ENCODE measurements around the gene ARHGAP24. TPM values are rescaled to one million over a fixed set of nuclear protein-coding genes. Genes with fewer than 3 reads are reported as not detected.
"Not testable (repeated sequence)": the region's sequence is repeated elsewhere in the genome, so short reads cannot be mapped to it uniquely, and the experiment has no call there.

Gene ARHGAP24
- total RNA-seq, 4 donors from 2014 or later, result 3.6 to 35.3 (median 7.2) TPM

DNA sequence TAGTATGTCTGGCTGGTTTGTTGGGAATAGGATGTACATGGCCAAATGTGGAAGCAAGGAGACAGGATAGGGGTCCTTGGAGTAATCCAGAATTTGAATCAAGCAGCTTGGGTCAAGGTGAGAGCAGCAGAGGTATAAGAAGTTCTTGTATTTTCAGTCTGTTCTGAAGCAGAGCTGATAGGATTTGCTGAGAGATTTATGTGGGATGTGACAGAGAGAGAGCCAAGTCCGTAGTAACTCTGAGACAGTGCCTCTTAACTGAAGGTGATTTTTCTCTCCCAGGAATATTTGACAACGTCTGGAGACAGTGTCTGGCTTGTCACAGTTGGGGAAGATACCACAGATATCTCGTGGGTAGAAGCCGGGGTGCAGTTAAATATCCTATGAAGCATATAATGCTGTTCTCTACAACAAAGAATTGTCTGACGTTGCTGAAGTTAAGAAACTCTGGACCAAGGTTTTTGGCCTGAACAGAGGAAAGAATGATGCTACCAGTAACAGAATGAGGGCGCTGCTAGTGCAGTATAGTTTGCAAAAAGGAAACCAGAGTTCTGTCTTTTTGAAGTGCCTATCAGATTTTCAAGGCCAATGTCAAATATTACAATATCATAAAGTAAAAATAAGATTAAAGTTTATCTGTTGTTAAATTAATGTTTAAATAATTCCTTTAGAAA, 184.0 kb downstream of the ARHGAP24 start:
- no peaks in the 10 kb centered on the region for H3K36me3 ChIP-seq
- intact Hi-C loops (cut with DNase I), result no loop called here
- H3K27me3 ChIP-seq, result no peaks in the 10 kb centered on the region
- H3K4me1 ChIP-seq, result no peaks in the 10 kb centered on the region
- no peaks in the 10 kb centered on the region for H3K9me3 ChIP-seq
- 72 to 81% methylated on average over 6 of the region's 6 CpGs for WGBS, 2 donors
- DNase-seq, result no peak
- H3K4me3 ChIP-seq, result no peak overlapping the region
- TF ChIP-seq, protein P1, sequence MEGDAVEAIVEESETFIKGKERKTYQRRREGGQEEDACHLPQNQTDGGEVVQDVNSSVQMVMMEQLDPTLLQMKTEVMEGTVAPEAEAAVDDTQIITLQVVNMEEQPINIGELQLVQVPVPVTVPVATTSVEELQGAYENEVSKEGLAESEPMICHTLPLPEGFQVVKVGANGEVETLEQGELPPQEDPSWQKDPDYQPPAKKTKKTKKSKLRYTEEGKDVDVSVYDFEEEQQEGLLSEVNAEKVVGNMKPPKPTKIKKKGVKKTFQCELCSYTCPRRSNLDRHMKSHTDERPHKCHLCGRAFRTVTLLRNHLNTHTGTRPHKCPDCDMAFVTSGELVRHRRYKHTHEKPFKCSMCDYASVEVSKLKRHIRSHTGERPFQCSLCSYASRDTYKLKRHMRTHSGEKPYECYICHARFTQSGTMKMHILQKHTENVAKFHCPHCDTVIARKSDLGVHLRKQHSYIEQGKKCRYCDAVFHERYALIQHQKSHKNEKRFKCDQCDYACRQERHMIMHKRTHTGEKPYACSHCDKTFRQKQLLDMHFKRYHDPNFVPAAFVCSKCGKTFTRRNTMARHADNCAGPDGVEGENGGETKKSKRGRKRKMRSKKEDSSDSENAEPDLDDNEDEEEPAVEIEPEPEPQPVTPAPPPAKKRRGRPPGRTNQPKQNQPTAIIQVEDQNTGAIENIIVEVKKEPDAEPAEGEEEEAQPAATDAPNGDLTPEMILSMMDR (IDR thresholded peaks at IDR 0.05), result no peak
- TF ChIP-seq POLR2A (IDR thresholded peaks at IDR 0.05), result no peak
- H3K27ac ChIP-seq, result no peak overlapping the region

DNA sequence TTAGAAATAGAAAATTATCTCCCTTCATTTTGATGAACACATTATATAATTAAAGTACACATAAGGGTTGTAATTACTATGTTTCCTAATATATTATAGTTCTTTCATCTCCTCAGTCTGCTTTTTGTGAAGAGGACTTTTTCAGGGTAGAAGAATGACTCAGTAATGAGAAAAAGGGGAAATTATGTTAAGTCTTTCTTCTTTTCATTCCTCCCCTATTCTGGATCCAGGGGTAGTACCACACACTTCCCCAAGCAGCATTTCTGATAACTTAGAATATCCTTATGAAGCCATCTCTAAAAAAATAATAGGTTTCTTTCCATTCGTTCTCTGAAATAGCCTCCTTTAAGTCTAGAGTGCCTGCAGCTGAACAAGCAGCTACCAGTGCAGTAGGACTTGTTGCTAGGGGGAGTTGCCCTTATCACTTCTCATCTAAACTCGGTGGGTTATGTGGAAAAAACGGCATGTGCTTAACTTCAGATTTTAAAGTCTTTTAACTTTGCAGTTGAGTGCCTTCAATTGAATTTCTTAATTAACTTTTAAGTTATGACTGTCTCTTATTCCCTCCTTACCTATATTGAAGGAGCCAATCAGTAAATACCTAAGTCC, 184.8 kb downstream of the ARHGAP24 start:
- intact Hi-C loops (cut with DNase I), result no loop called here
- no peak overlapping the region for H3K4me3 ChIP-seq

DNA sequence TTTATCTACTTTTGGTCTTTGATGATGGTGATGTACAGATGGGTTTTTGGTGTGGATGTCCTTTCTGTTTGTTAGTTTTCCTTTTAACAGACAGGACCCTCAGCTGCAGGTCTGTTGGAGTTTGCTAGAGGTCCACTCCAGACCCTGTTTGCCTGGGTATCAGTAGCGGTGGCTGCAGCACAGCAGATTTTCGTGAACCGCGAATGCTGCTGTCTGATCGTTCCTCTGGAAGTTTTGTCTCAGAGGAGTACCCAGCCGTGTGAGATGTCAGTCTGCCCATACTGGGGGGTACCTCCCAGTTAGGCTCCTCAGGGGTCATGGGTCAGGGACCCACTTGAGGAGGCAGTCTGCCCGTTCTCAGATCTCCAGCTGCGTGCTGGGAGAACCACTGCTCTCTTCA, 191.7 kb downstream of the ARHGAP24 start:
- WGBS, 2 donors, result 100% methylated on average over 1 of the region's 8 CpGs; no CpG with 5 or more reads in 1 of the 2 donors
- H3K27ac ChIP-seq; H3K9me3 ChIP-seq; H3K36me3 ChIP-seq; intact Hi-C loops (cut with DNase I); DNase-seq; H3K27me3 ChIP-seq; H3K4me3 ChIP-seq: not testable (repeated sequence)
- H3K4me1 ChIP-seq, result peaks cover 0 to 13% (median 0%) of the 10 kb centered on the region in 3 donors

More for the DNA sequence above, 184.8 kb downstream of the ARHGAP24 start:
- Histone ChIP-seq H3K27me3 (no peaks in the 10 kb centered on the region), H3K36me3 (no peaks in the 10 kb centered on the region), H3K9me3 (no peaks in the 10 kb centered on the region), H3K27ac (no peak overlapping the region), H3K4me1 (no peaks in the 10 kb centered on the region)
- 58 to 61% methylated on average over 3 of the region's 3 CpGs for WGBS, 2 donors
- TF ChIP-seq, protein P1 (IDR thresholded peaks at IDR 0.05), result no peak
- TF ChIP-seq POLR2A (IDR thresholded peaks at IDR 0.05), result no peak
- no peak for DNase-seq

DNA sequence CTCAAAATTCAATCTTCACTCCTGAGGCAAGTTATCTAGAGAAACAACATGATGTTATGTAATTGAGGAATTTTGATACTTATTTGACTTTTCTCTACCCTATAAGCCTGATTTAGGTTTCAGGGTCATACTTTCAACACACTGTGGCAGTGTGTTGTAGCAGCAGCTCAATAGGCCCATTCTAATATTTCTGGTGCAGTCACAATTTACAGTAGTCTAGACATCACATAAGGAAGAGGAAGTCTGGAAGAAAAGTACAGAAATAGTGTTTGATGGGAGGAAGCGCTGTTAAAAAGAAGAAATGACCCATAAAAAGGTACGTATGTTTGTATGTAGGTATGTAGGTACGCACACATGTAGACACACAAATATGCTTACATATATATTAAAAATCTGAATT, 194.3 kb downstream of the ARHGAP24 start:
- no peaks in the 10 kb centered on the region for H3K27me3 ChIP-seq
- no peak for DNase-seq
- H3K36me3 ChIP-seq, result no peaks in the 10 kb centered on the region
- 89% methylated on average over 3 of the region's 3 CpGs for WGBS, 2 donors
- TF ChIP-seq, protein P1 (IDR thresholded peaks at IDR 0.05), result no peak
- no peak for TF ChIP-seq POLR2A (IDR thresholded peaks at IDR 0.05)
- H3K4me3 ChIP-seq, result no peak overlapping the region
- intact Hi-C loops (cut with DNase I), result no loop called here
- H3K4me1 ChIP-seq, result peaks cover 0 to 13% (median 0%) of the 10 kb centered on the region in 3 donors
- H3K27ac ChIP-seq, result no peak overlapping the region
- H3K9me3 ChIP-seq, result no peaks in the 10 kb centered on the region

DNA sequence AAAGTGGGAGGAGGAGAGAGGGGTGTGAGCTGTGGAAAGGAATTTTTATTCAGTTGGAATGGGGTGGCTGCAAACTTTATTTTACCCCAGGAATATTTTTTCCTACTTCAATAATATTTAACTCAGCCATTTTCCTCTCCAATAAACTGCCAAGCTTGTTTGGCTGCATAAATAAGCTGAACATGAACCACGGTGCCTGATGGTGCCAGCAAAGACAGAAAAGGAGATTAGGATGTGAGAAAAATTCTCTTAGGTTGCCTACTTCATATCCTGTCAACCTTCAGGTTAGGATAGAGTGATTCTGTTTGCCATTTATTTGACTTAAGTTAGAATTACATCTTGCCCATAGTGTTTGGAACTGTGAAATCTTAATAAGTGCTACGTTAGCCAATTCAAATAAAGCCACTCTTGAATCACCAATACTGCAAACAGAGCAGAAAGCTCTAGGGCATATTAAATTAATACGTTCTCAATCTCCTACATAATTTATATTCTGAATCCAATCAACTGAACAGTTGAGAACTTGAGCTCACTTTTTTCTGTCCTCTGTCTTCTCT, 195.1 kb downstream of the ARHGAP24 start:
- H3K4me3 ChIP-seq, result no peak overlapping the region
- H3K36me3 ChIP-seq, result no peaks in the 10 kb centered on the region
- intact Hi-C loops (cut with DNase I), result no loop called here
- 37 to 61% methylated on average over 3 of the region's 3 CpGs for WGBS, 2 donors
- no peak for DNase-seq
- no peaks in the 10 kb centered on the region for H3K9me3 ChIP-seq
- no peak overlapping the region for H3K27ac ChIP-seq
- H3K27me3 ChIP-seq, result no peaks in the 10 kb centered on the region
- TF ChIP-seq, protein P1 (IDR thresholded peaks at IDR 0.05), result no peak
- TF ChIP-seq POLR2A (IDR thresholded peaks at IDR 0.05), result no peak
- peaks cover 0 to 13% (median 0%) of the 10 kb centered on the region in 3 donors for H3K4me1 ChIP-seq

Measured in esophagus squamous epithelium (tissue), 5 donors.